Activated CD4-positive, CD25-positive, alpha-beta regulatory T cell treated with anti-CD3 and anti-CD28 coated beads, Interleukin-2, amount 50 U/mL, for 72 hours (primary cell): Measurements from ENCODE around the gene HERC4.
"Not testable (repeated sequence)": the region's sequence is repeated elsewhere in the genome, so short reads cannot be mapped to it uniquely, and the experiment has no call there.

Source experiments
- DNase-seq: peaks from one replicate; pipeline ENCODE4 v3.0.0; 2021

The HERC4 gene

DNA sequence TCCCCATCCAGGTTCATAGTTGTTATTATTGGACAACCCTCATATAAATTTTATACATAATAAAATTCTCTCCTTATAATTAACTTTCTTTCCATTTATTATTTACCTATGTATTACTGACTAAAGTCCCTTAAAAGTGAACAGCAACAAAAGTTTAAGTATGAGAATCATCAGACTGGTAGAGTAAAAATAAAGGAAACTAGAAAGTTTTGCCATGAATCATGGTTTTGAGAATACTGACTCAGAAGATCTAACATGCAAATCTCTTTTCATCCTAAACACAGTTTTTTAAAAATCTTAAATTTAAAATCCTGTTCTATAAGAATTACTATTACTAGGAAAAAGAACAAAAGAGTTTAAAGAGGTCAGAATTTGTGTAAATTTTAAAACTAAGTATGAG is 32.1 kb downstream of the HERC4 start:
- no peak for DNase-seq

DNA sequence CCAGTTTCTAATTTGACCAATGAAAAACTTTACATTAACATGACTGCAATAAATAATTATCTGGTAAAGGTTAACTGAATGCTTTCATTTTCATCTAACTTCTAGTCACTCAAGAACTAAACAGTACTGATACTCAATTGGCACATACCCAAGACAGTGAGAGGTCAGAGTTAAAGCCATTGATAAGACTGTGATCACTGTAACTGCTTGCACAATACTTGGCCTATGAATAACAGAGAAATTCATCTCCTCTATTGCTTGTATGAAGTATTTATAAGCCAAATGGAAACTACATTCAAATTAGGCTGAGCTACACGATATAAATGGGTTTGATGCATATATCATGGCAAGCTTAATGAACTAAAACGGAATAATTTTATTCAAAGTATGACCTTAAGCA is 43.0 kb downstream of the HERC4 start:
- no peak for DNase-seq

GRCh38 chr10:68027429-68027828 is 47.7 kb downstream of the HERC4 start:
- no peak for DNase-seq

DNA sequence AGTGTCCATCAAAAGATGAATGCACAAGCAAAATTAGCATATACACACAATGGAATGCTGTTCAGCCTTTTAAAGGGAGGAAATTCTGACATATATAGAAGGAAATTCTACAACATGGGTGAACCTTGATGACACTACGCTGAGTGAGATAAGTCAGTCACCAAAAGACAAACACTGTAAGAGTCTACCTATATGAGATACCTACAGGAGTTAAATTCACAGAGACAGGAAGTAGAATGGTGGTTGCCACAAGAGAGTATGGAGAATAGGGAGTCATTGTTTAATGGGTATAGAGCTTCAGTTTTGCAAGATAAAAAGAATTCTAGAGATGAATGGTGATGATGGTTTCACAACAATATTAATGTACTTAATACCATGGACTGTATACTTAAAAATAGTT is 51.8 kb downstream of the HERC4 start:
- DNase-seq, result no peak

DNA sequence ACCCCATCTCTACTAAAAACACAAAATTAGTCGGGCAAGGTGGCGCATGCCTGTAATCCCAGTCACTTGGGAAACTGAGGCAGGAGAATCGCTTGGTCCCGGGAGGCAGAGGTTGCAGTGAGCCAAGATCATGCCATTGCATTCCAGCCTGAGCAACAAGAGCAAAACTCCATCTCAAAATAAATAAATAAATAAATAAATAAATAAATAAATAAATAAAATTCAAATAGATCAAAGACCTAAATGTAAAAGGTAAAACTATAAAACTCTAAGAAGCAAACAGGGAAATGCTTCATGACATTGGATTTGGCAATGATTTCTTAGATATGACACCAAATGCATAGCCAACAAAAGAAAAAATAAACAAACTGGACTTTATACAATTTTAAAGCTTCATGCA is 52.8 kb downstream of the HERC4 start:
- not testable (repeated sequence) for DNase-seq

- DNase-seq, result not testable (repeated sequence)
These were observed 58.6 kb downstream of the HERC4 start for GRCh38 chr10:68016519-68016918.

- DNase-seq, result no peak
These were observed 64.6 kb downstream of the HERC4 start for GRCh38 chr10:68010426-68010940.

DNA sequence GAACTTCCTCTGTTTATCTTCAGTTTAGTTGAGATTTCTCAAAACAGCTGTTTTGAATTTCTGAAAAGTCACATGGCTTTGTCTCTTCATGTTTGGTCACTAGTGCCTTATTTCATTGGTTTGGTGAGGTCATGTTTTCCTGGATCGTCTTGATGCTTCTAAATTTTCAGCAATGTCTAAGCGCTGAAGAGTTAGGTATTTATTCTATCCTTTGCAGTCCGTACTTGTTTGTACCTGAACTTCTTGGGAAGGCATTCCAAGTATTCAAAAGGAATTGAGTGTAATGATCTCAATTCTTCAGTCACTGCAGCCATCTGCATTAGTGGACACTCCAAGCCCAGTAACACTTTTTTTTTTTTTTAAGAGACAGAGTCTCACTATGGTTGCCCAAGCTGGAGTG is 67.7 kb downstream of the HERC4 start:
- no peak for DNase-seq

DNA sequence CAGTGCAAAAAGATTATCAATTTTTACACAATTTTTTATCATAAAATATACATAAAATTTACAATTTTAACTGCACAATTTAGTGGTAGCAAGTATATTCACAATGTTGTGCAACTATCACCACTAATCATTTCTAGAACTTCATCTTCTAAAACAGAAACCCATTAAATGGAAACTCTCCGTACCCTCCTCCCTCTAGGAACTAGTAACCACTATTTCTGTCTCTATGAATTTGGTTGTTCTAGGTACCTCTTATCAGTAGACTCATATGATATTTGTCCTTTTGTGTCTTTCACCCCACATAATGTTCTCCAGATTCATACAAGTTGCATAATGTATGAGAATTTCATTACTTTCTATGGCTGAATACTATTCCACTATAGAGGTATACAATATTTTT is 73.5 kb downstream of the HERC4 start:
- no peak for DNase-seq

- DNase-seq, result no peak
These were observed 74.1 kb downstream of the HERC4 start for GRCh38 chr10:68001000-68001399.

- DNase-seq, result no peak
These were observed 85.0 kb downstream of the HERC4 start for GRCh38 chr10:67990093-67990492.

- DNase-seq, result no peak
These were observed 86.5 kb downstream of the HERC4 start for GRCh38 chr10:67988606-67989005.

- DNase-seq, result not testable (repeated sequence)
These were observed 92.5 kb downstream of the HERC4 start for GRCh38 chr10:67982603-67983002.

DNA sequence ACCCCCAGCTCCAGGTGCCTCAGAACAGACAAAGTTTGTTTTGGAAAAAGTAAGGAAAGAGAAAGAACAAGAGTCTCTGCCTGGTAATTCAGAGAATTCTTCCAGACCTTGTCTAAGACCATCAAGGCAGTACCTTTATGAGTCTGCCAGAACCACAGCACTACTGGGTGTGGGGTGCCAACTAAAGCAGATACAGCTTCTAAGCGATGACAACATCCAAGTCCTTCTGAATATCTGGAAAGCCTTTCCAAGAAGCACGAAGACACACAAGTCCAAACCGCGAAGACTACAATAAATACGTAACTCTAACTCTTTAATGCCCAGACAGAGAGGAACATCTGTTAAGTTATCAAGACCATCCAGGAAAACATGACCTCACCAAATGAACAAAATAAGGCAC is 96.3 kb downstream of the HERC4 start:
- DNase-seq, result no peak

GRCh38 chr10:67977251-67977650 is 97.8 kb downstream of the HERC4 start:
- DNase-seq, result no peak

- DNase-seq, result no peak
These were observed 98.5 kb downstream of the HERC4 start for GRCh38 chr10:67976292-67977245.

DNA sequence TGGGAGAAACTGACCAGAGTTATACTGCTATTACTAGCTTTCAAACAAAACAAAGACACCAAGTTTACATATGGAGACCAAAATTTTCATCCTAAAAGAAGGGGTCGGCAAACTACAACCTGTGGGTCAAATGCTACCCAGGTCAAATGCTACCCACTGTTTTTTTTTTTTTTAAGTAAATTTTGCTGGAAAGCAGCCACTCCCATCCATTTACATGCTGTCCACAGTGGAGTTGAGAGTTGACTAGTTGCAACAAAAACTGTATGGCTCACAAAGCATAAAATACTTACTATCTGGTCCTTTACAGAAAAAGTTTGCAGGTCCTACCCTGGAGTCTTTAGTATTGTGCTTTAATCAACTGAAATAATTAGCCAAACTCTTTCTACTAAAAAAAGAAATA is 99.2 kb downstream of the HERC4 start:
- no peak for DNase-seq

GRCh38 chr10:67971311-67971710 is 103.8 kb downstream of the HERC4 start:
- no peak for DNase-seq

DNA sequence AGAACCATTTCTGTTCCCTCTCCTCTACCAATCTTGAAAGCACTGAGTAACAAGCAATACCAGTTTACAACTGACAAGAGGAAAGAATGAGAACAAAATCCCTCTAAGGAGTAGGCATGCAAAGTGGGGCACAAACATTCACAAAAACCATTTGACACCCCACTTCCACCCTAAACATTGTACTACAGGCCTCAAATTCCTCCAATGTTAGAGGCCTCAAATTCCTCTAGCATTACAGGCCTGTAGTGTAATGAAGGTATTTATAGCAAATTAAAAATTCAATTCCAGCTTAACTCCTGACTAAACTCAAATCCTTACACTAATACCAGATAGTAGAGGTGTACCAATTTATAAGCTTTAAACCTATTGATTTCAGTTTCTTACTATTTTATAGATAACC is 105.2 kb downstream of the HERC4 start:
- DNase-seq, result no peak

GRCh38 chr10:67966035-67966434 is 109.0 kb downstream of the HERC4 start:
- not testable (repeated sequence) for DNase-seq

DNA sequence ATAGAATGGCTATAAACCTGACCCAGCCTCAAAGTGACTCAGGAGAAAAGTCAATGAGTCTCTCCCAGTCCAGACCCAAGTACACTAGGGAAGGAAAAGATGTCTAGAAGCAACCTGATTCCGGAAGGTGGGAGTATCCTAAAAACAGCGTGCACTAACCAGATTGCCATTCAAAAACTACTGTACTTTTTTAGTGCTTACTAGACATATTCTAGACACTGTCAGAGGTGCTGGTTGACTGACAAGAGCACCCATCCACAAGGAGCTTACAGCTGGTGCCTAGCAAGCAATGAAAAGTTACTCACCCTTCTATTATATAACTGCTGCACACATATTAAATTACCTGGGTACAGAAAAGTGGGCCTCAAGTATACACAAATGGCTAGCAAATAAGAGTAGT is 109.6 kb downstream of the HERC4 start:
- DNase-seq, result no peak

- no peak for DNase-seq
These were observed 115.1 kb downstream of the HERC4 start for GRCh38 chr10:67959839-67960476.

GRCh38 chr10:67955614-67956013 is 119.5 kb downstream of the HERC4 start:
- DNase-seq, result no peak

- no peak for DNase-seq
These were observed 131.2 kb downstream of the HERC4 start for GRCh38 chr10:67943917-67944316.
